ENCODE results near the gene TMEM53. TPM values are rescaled to one million over a fixed set of nuclear protein-coding genes. Genes with fewer than 3 reads are reported as not detected.

Gene TMEM53
- polyA plus RNA-seq, 1 of the 3 experiments (the other 2 are of a cell fraction), result 14.9 TPM

DNA sequence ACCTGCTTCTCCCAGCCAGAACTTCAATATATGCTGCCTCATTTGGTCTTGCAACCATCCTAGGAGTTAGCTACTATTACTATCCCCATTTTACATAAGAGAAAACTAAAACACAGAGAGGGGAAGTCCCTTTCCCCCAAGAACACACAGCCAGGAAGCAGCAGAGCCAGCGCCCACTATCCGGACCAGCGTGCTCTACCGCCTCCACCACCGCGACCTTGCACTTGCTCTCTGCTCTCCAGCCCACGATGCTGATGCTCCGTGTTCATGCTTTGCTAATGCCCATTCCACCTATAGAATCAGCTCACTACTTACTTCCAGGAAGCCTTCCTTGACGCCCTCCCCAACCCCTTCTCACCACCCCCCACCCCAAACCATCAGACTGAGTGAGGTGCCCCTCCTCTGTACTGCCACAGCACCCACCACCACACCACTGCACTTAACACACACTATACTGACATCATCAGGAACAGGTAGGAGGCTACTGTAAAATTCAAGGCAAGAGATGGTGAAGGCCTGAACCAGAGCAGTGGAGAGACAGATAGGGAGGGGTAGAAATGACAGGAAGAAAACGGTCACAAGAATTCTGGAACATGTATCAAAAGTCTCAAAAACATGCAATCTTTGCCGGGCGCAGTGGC lies 9.4 kb downstream of the TMEM53 start:
- H3K27me3 ChIP-seq (ENCODE audit: insufficient read depth), result no peaks in the 10 kb centered on the region
- no peak for TF ChIP-seq FOXJ3 (CRISPR knock-in tag; IDR thresholded peaks at IDR 0.05)
- no peak for TF ChIP-seq TAF1 (IDR thresholded peaks at IDR 0.05; ENCODE audit: borderline replicate concordance, low read depth, low read length)
- TF ChIP-seq, protein P1, sequence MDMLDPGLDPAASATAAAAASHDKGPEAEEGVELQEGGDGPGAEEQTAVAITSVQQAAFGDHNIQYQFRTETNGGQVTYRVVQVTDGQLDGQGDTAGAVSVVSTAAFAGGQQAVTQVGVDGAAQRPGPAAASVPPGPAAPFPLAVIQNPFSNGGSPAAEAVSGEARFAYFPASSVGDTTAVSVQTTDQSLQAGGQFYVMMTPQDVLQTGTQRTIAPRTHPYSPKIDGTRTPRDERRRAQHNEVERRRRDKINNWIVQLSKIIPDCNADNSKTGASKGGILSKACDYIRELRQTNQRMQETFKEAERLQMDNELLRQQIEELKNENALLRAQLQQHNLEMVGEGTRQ (IDR thresholded peaks at IDR 0.05; ENCODE audit: borderline replicate concordance, low read depth, low read length), result no peak
- no peak for TF ChIP-seq ZBTB33 (IDR thresholded peaks at IDR 0.05; ENCODE audit: borderline replicate concordance, low read depth)
- no peak for TF ChIP-seq TCF12 (IDR thresholded peaks at IDR 0.05)
- no peak for TF ChIP-seq TEAD4 (IDR thresholded peaks at IDR 0.05; ENCODE audit: borderline replicate concordance, insufficient read depth)
- no peak overlapping the region for H3K27ac ChIP-seq (ENCODE audit: low read depth in 2 of 2, low read length in 1 of 2)
- H3K9ac ChIP-seq, result no peak overlapping the region
- no peaks in the 10 kb centered on the region for H3K36me3 ChIP-seq (replicated peaks in 1 of 2; ENCODE audit: control insufficient read depth in 1 of 2, insufficient read depth in 2 of 2, low read length in 1 of 2)
- H4K20me1 ChIP-seq (ENCODE audit: insufficient read depth), result no peaks in the 10 kb centered on the region
- ChIA-PET POLR2A (no interaction called here), CTCF (interaction anchor here (1.2 to 7.6 kb wide), 2 partner anchors 10 to 13 kb away, joined by 8 to 45 read pairs; no protein-coding TSS in a partner anchor)
- H3K9me3 ChIP-seq, result no peaks in the 10 kb centered on the region
- H3K79me2 ChIP-seq (ENCODE audit: insufficient read depth), result no peaks in the 10 kb centered on the region
- H3K4me2 ChIP-seq, result no peak overlapping the region
- H3K4me1 ChIP-seq (ENCODE audit: control insufficient read depth in 1 of 2, insufficient read depth in 2 of 2, low read depth in 1 of 2, low read length in 1 of 2), result peaks cover 0 to 10% of the 10 kb centered on the region in 2 experiments; a peak in 1 of 4 replicates
- no peak overlapping the region for H3K4me3 ChIP-seq (ENCODE audit: low read depth in 2 of 2, low read length in 1 of 2)
- H3F3A ChIP-seq (replicated peaks; ENCODE audit: insufficient read depth), result peaks cover 5% of the 10 kb centered on the region
- DNase-seq, result no peak
- no peak overlapping the region for H2AFZ ChIP-seq (ENCODE audit: low read depth)
- WGBS (ENCODE audit: low lambda C conversion rate), result 92% methylated on average over 12 of the region's 12 CpGs
- H3K9me2 ChIP-seq, result no peaks in the 10 kb centered on the region

DNA sequence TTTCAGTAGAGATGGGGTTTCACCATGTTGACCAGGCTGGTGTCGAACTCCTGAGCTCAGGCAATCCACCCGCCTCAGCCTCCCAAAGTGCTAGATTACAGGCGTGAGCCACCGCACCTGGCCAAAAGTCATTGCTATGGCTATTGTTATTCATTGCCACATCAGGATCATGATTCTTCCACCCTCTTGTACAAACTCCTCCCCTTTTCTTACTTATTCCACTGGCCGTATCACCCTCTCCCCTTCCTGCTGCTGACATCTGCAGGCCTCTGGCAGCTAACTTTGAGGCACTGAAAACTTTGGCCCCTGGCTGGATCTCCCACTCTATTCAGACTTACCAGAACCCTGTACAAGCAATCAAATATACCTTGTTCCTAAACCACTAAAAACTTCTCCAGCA lies 10.9 kb downstream of the TMEM53 start:
- 95% methylated on average over 5 of the region's 5 CpGs for WGBS (ENCODE audit: low lambda C conversion rate)
- Histone ChIP-seq H3K4me3 (ENCODE audit: low read depth in 2 of 2, low read length in 1 of 2) (no peak overlapping the region), H2AFZ (ENCODE audit: low read depth) (no peak overlapping the region), H4K20me1 (ENCODE audit: insufficient read depth) (no peaks in the 10 kb centered on the region), H3K79me2 (ENCODE audit: insufficient read depth) (no peaks in the 10 kb centered on the region), H3F3A (replicated peaks; ENCODE audit: insufficient read depth) (peaks cover 5% of the 10 kb centered on the region), H3K36me3 (replicated peaks in 1 of 2; ENCODE audit: control insufficient read depth in 1 of 2, insufficient read depth in 2 of 2, low read length in 1 of 2) (no peaks in the 10 kb centered on the region), H3K9me3 (no peaks in the 10 kb centered on the region), H3K27me3 (ENCODE audit: insufficient read depth) (no peaks in the 10 kb centered on the region), H3K4me1 (ENCODE audit: control insufficient read depth in 1 of 2, insufficient read depth in 2 of 2, low read depth in 1 of 2, low read length in 1 of 2) (peaks cover 0 to 14% of the 10 kb centered on the region in 2 experiments; a peak in 1 of 4 replicates), H3K27ac (ENCODE audit: low read depth in 2 of 2, low read length in 1 of 2) (no peak overlapping the region), H3K9me2 (no peaks in the 10 kb centered on the region), H3K9ac (no peak overlapping the region), H3K4me2 (no peak overlapping the region)
- no peak for TF ChIP-seq RFX5 (IDR thresholded peaks at IDR 0.05; ENCODE audit: low read length)
- TF ChIP-seq CHD2 (IDR thresholded peaks at IDR 0.05; ENCODE audit: low read length, partially characterized antibody), result no peak
- TF ChIP-seq, protein P2, sequence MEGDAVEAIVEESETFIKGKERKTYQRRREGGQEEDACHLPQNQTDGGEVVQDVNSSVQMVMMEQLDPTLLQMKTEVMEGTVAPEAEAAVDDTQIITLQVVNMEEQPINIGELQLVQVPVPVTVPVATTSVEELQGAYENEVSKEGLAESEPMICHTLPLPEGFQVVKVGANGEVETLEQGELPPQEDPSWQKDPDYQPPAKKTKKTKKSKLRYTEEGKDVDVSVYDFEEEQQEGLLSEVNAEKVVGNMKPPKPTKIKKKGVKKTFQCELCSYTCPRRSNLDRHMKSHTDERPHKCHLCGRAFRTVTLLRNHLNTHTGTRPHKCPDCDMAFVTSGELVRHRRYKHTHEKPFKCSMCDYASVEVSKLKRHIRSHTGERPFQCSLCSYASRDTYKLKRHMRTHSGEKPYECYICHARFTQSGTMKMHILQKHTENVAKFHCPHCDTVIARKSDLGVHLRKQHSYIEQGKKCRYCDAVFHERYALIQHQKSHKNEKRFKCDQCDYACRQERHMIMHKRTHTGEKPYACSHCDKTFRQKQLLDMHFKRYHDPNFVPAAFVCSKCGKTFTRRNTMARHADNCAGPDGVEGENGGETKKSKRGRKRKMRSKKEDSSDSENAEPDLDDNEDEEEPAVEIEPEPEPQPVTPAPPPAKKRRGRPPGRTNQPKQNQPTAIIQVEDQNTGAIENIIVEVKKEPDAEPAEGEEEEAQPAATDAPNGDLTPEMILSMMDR (IDR thresholded peaks at IDR 0.05), result no peak
- no peak for TF ChIP-seq IRF3 (IDR thresholded peaks at IDR 0.05; ENCODE audit: low read depth, low read length)
- no peak for TF ChIP-seq EP300 (IDR thresholded peaks at IDR 0.05; ENCODE audit: borderline replicate concordance in 1 of 2, low read depth in 1 of 2, low read length in 1 of 2)
- TF ChIP-seq MXI1 (IDR thresholded peaks at IDR 0.05; ENCODE audit: low read depth, low read length), result no peak
- TF ChIP-seq, protein P1 (IDR thresholded peaks at IDR 0.05; ENCODE audit: borderline replicate concordance, low read depth, low read length), result no peak
- TF ChIP-seq TEAD4 (IDR thresholded peaks at IDR 0.05; ENCODE audit: borderline replicate concordance, insufficient read depth), result no peak
- no peak for TF ChIP-seq POLR2AphosphoS5 (IDR thresholded peaks at IDR 0.05; ENCODE audit: low read depth, low read length)
- no peak for TF ChIP-seq SMC3 (IDR thresholded peaks at IDR 0.05; ENCODE audit: low read depth, low read length)
- CTCF ChIA-PET, result interaction anchor here (1.8 to 7.6 kb wide), 2 partner anchors 12 to 13 kb away, joined by 8 to 45 read pairs; no protein-coding TSS in a partner anchor
- no peak for DNase-seq
- POLR2A ChIA-PET, result no interaction called here
